WERI-Rb-1 (cell line): ENCODE measurements around the gene EPM2AIP1.

ENCODE experiments used
- DNase-seq: peaks from one replicate; pipeline ENCODE4 v3.0.0-alpha.2; 2020
- H3K27ac ChIP-seq: fragments of 250-450 bp; sonication (Bioruptor Pico); 2 replicates; pipeline ENCODE4 v1.5.1; 2020; ENCODE audit warnings: mild to moderate bottlenecking, moderate library complexity
- H3K27me3 ChIP-seq: fragments of 250-450 bp; sonication (Bioruptor Pico); 2 replicates; pipeline ENCODE4 v1.5.1; 2021; ENCODE audit warnings: mild to moderate bottlenecking, low read depth, moderate library complexity; ENCODE audit not compliant: insufficient read depth, severe bottlenecking
- H3K36me3 ChIP-seq: fragments of 250-450 bp; sonication (Bioruptor Pico); 2 replicates; pipeline ENCODE4 v1.5.1; 2020; ENCODE audit warnings: mild to moderate bottlenecking, moderate library complexity
- H3K4me3 ChIP-seq: 2 replicates; pipeline ENCODE4 v1.5.1; 2011; ENCODE audit warnings: low read depth, mild to moderate bottlenecking, control low read depth, low read length
- H3K9me3 ChIP-seq: fragments of 250-450 bp; sonication (Bioruptor Pico); 2 replicates; pipeline ENCODE4 v1.5.1; 2021; ENCODE audit warnings: mild to moderate bottlenecking, moderate library complexity; ENCODE audit not compliant: severe bottlenecking
- TF ChIP-seq, protein P1 (sequence below): IDR thresholded peaks from 2 replicates; pipeline ENCODE4 v1.5.1; 2011; ENCODE audit warnings: low read depth, mild to moderate bottlenecking, control low read depth, inconsistent platforms, low read length

Gene EPM2AIP1

DNA sequence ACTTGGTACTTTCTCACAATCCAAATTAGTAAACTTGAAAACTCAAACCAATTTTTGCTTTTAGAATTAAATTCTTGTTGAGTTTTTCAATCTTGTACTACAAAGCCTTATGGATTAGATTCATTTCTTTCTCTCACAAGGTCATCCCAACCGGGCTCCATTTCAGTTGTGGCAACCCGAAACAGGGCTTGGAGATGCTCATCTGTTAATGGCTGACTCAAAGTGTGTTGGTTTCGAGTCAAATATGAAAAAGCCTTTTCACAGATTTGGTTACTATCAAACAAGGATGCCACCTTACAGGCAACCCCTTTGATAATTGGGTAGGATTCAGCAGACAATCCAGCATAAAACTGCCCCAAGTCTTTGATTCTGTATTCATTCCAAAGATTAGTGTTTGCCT, 1.8 kb downstream of the EPM2AIP1 start:
- Histone ChIP-seq H3K36me3 (peaks cover 28% of the 10 kb centered on the region), H3K4me3 (no peak overlapping the region), H3K9me3 (peaks cover 11% of the 10 kb centered on the region), H3K27me3 (no peaks in the 10 kb centered on the region), H3K27ac (no peak overlapping the region)
- TF ChIP-seq, protein P1, sequence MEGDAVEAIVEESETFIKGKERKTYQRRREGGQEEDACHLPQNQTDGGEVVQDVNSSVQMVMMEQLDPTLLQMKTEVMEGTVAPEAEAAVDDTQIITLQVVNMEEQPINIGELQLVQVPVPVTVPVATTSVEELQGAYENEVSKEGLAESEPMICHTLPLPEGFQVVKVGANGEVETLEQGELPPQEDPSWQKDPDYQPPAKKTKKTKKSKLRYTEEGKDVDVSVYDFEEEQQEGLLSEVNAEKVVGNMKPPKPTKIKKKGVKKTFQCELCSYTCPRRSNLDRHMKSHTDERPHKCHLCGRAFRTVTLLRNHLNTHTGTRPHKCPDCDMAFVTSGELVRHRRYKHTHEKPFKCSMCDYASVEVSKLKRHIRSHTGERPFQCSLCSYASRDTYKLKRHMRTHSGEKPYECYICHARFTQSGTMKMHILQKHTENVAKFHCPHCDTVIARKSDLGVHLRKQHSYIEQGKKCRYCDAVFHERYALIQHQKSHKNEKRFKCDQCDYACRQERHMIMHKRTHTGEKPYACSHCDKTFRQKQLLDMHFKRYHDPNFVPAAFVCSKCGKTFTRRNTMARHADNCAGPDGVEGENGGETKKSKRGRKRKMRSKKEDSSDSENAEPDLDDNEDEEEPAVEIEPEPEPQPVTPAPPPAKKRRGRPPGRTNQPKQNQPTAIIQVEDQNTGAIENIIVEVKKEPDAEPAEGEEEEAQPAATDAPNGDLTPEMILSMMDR = no peak
- no peak for DNase-seq

DNA sequence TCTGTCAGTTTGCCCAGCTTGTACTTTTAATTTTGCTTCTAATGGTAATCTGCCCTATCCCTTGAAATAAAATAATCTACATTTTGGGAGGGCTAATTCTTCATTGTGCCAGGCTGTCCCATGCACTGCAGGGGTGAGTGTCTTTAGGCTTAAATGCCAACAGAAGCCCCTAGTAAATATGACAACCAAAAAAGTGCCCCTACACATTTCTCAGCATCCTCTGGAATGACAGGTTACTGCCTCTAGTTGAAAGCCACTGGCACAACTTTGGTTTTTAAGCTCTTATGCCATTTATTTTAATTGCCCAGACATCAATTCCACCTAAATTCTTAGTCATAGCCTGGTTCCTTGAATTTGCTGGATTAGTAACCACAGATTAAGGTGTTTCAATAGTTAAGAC, 3.4 kb downstream of the EPM2AIP1 start:
- Histone ChIP-seq H3K27ac (no peak overlapping the region), H3K9me3 (peaks cover 11% of the 10 kb centered on the region), H3K4me3 (no peak overlapping the region), H3K36me3 (peaks cover 29% of the 10 kb centered on the region), H3K27me3 (no peaks in the 10 kb centered on the region)
- TF ChIP-seq, protein P1 = no peak
- DNase-seq = no peak

- H3K9me3 ChIP-seq = peaks cover 11% of the 10 kb centered on the region
- no peak overlapping the region for H3K27ac ChIP-seq
- DNase-seq = no peak
- H3K4me3 ChIP-seq = no peak overlapping the region
- H3K27me3 ChIP-seq = no peaks in the 10 kb centered on the region
- peaks cover 29% of the 10 kb centered on the region for H3K36me3 ChIP-seq
- TF ChIP-seq, protein P1 = no peak
Observed at GRCh38 chr3:36989005-36989404, 3.9 kb downstream of the EPM2AIP1 start.

GRCh38 chr3:36988356-36988755, 4.6 kb downstream of the EPM2AIP1 start:
- no peak overlapping the region for H3K4me3 ChIP-seq
- H3K36me3 ChIP-seq = peaks cover 29% of the 10 kb centered on the region
- TF ChIP-seq, protein P1 = no peak
- no peaks in the 10 kb centered on the region for H3K27me3 ChIP-seq
- H3K27ac ChIP-seq = no peak overlapping the region
- peaks cover 11% of the 10 kb centered on the region for H3K9me3 ChIP-seq
- DNase-seq = no peak

DNA sequence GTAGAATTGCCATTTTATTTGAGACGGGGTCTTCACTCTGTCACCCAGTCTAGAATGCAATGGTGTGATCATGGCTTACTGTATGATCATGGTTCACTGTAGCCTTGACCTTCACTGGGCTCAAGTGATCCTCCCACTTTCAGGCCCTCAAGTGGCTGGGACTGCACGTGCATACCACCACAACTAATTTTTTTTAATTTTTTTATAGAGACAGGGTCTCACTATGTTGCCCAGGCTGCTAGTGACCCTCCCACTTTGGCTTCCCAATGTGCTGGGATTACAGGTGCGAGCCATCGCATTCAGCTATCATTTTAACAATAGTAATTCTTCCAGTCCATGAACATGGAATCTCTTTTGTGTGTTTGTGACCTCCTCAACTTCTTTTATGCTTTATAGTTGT, 11.9 kb downstream of the EPM2AIP1 start:
- DNase-seq = no peak
- Histone ChIP-seq H3K27me3 (no peaks in the 10 kb centered on the region), H3K9me3 (no peaks in the 10 kb centered on the region), H3K4me3 (no peak overlapping the region), H3K36me3 (peaks cover 7% of the 10 kb centered on the region), H3K27ac (no peak overlapping the region)
- TF ChIP-seq, protein P1 = no peak

GRCh38 chr3:36973139-36973538, 19.8 kb downstream of the EPM2AIP1 start:
- H3K36me3 ChIP-seq = no peaks in the 10 kb centered on the region
- no peak for DNase-seq
- TF ChIP-seq, protein P1 = no peak
- H3K27ac ChIP-seq = no peak overlapping the region
- H3K4me3 ChIP-seq = no peak overlapping the region
- no peaks in the 10 kb centered on the region for H3K9me3 ChIP-seq
- no peaks in the 10 kb centered on the region for H3K27me3 ChIP-seq
